Panc1 (cell line): ENCODE measurements around the gene SMTNL1. TPM values are rescaled to one million over a fixed set of nuclear protein-coding genes. Genes with fewer than 3 reads are reported as not detected.

Experiments
- ATAC-seq: fragments of 200-7000 bp; cut with Tn5 transposase; 2 replicates; pipeline ENCODE4 v1.9.1; 2020; ENCODE audit warnings: mild to moderate bottlenecking, moderate library complexity
- BruUV-seq: library from RNA; stranded (reverse); fragments of 400-500 nt; replicated peaks from 2 replicates; lab custom pipeline; 2021; lab: Mats Ljungman, UMichigan
- CTCF ChIA-PET: fragments of 300-600 bp; sonication (Branson Sonifier 250); formaldehyde crosslinking; loops from one replicate; lab custom pipeline; 2022; ENCODE audit warnings: antibody characterized with exemption; lab: Charles Lee
- POLR2A ChIA-PET: fragments of 300-600 bp; sonication (Branson Sonifier 250); formaldehyde crosslinking; loops from one replicate; lab custom pipeline; 2022; ENCODE audit warnings: antibody characterized with exemption; lab: Charles Lee
- DNase-seq: peaks from one replicate; pipeline ENCODE4 v3.0.0-alpha.2; 2010; ENCODE audit warnings: low read depth, low spot score
- H3K27ac ChIP-seq: 2 replicates; pipeline ENCODE4 v1.5.1; 2011; ENCODE audit warnings: mild to moderate bottlenecking, low read length, inconsistent platforms
- H3K27me3 ChIP-seq: fragments of 200-500 bp; sonication (Bioruptor generic); 2 replicates; pipeline ENCODE4 v1.6.0; 2014; ENCODE audit warnings: low read length, inconsistent platforms; ENCODE audit not compliant: control insufficient read depth, insufficient read depth
- H3K36me3 ChIP-seq: fragments of 200-500 bp; sonication (Bioruptor generic); 2 replicates; pipeline ENCODE4 v1.5.1; 2014; ENCODE audit warnings: inconsistent platforms, mild to moderate bottlenecking, low read length, moderate library complexity; ENCODE audit not compliant: control insufficient read depth, insufficient read depth
- H3K4me1 ChIP-seq: 2 replicates; pipeline ENCODE4 v1.5.1; 2011; ENCODE audit warnings: inconsistent platforms, mild to moderate bottlenecking, low read length, moderate library complexity; ENCODE audit not compliant: control insufficient read depth, insufficient read depth
- H3K4me3 ChIP-seq, 2 experiments: 2 replicates each; pipeline ENCODE4 v1.5.1; 2011 to 2012; ENCODE audit warnings: low read depth in 2 of 2, low read length in 2 of 2, mild to moderate bottlenecking in 2 of 2, inconsistent platforms in 1 of 2, moderate library complexity in 1 of 2
- H3K9me3 ChIP-seq: fragments of 200-500 bp; sonication (Bioruptor generic); 2 replicates; pipeline ENCODE4 v1.5.1; 2014; ENCODE audit warnings: low read depth, mild to moderate bottlenecking, inconsistent platforms, low read length, moderate library complexity; ENCODE audit not compliant: control insufficient read depth, insufficient read depth
- CTCF ChIP-seq: fragments of 450-650 bp; IDR thresholded peaks from 2 replicates; pipeline ENCODE4 v1.5.1; 2017; ENCODE audit warnings: mild to moderate bottlenecking
- POLR2AphosphoS5 ChIP-seq: IDR thresholded peaks from 2 replicates; pipeline ENCODE4 v1.6.1; 2012; ENCODE audit warnings: mild to moderate bottlenecking, low read depth, low read length, moderate library complexity
- SIN3A ChIP-seq: IDR thresholded peaks from 2 replicates; pipeline ENCODE4 v1.6.1; 2012; ENCODE audit warnings: low read depth, mild to moderate bottlenecking, low read length, moderate library complexity, borderline replicate concordance; ENCODE audit not compliant: insufficient read depth
- TCF7L2 ChIP-seq: IDR thresholded peaks from 2 replicates; pipeline ENCODE4 v1.6.1; 2011; ENCODE audit warnings: mild to moderate bottlenecking, low read depth, low read length, inconsistent platforms
- in situ Hi-C: cut with HindIII; loops from 2 replicates; pipeline ENCODE4 v1.10.0; 2016; ENCODE audit warnings: low sequenced_read_pairs, low pct_unique_long_range_greater_than_20kb
- intact Hi-C: fragments of 100-400 bp; cut with micrococcal nuclease; formaldehyde crosslinking; loops from one replicate; pipeline ENCODE4 v1.10.0; 2022; ENCODE audit not compliant: unreplicated experiment
- total RNA-seq: library from RNA; stranded (reverse); gene quantifications from one replicate; pipeline ENCODE4 v1.2.1, GENCODE V29; 2021; ENCODE audit not compliant: unreplicated experiment
- TF ChIP-seq, protein P1 (sequence below), 2 experiments: IDR thresholded peaks; 2 replicates each; pipeline ENCODE4 v1.6.1; 2011 to 2012; ENCODE audit warnings: low read depth in 2 of 2, control low read depth in 1 of 2, low read length in 1 of 2, mild to moderate bottlenecking in 1 of 2, moderate library complexity in 1 of 2; ENCODE audit not compliant: insufficient read depth in 1 of 2

SMTNL1 gene
- total RNA-seq, 1 experiment from 2014 or later, result not detected

DNA sequence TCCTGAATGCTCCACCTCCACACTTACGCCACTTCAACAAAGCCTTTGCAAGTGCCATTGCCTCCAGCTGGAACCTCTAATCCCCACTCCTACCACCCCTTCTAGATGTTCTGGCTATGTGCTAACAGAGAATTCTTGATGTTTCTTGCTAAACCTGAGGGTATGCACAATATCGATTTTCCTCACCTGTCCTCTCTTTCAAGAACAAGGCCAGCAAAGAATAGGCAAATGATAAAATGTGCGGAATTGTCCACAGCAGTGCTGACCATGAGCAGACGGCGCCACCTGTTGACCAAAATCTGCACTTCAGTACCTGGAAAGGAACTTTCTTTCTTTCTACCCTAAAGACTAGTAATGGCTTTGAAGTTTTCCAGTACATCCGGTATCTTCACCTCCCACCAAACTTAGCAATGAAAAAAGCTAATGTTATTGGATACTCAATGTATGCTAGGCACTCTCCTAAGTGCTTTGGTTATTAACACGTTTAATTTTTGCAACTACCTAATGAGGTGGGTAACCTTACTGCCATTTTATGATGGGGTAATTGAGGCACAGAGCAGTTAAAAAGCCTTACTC lies 10.3 kb upstream of the SMTNL1 start:
- Histone ChIP-seq H3K4me1 (peaks cover 13% of the 10 kb centered on the region), H3K27me3 (no peaks in the 10 kb centered on the region), H3K9me3 (no peaks in the 10 kb centered on the region), H3K4me3 (no peak overlapping the region), H3K27ac (no peak overlapping the region), H3K36me3 (peaks cover 12% of the 10 kb centered on the region)
- ChIA-PET CTCF (interaction anchor here (1.2 to 2.7 kb wide), 3 partner anchors 34 to 69 kb away, joined by 5 to 17 read pairs (median 9); no protein-coding TSS in a partner anchor), POLR2A (no interaction called here)
- TF ChIP-seq, protein P1, sequence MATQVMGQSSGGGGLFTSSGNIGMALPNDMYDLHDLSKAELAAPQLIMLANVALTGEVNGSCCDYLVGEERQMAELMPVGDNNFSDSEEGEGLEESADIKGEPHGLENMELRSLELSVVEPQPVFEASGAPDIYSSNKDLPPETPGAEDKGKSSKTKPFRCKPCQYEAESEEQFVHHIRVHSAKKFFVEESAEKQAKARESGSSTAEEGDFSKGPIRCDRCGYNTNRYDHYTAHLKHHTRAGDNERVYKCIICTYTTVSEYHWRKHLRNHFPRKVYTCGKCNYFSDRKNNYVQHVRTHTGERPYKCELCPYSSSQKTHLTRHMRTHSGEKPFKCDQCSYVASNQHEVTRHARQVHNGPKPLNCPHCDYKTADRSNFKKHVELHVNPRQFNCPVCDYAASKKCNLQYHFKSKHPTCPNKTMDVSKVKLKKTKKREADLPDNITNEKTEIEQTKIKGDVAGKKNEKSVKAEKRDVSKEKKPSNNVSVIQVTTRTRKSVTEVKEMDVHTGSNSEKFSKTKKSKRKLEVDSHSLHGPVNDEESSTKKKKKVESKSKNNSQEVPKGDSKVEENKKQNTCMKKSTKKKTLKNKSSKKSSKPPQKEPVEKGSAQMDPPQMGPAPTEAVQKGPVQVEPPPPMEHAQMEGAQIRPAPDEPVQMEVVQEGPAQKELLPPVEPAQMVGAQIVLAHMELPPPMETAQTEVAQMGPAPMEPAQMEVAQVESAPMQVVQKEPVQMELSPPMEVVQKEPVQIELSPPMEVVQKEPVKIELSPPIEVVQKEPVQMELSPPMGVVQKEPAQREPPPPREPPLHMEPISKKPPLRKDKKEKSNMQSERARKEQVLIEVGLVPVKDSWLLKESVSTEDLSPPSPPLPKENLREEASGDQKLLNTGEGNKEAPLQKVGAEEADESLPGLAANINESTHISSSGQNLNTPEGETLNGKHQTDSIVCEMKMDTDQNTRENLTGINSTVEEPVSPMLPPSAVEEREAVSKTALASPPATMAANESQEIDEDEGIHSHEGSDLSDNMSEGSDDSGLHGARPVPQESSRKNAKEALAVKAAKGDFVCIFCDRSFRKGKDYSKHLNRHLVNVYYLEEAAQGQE (IDR thresholded peaks at IDR 0.05; ENCODE audit: insufficient read depth in 1 of 2, low read depth in 2 of 2, low read length in 1 of 2), result no peak
- TF ChIP-seq SIN3A, result no peak
- TF ChIP-seq POLR2AphosphoS5, result no peak
- peak; percentile 27; the same call in 1 of the 2 replicates for TF ChIP-seq TCF7L2
- TF ChIP-seq CTCF, result peak; percentile 92
- intact Hi-C loops, result loop anchor here (2.0 to 5.0 kb wide), 2 partner anchors 35 to 68 kb away; no protein-coding TSS in a partner anchor
- ATAC-seq, result no peak
- no TSS peak for BruUV-seq
- in situ Hi-C loops, result no loop called here
- peak; percentile 42 for DNase-seq

- Histone ChIP-seq H3K4me3 (no peak overlapping the region), H3K27me3 (no peaks in the 10 kb centered on the region), H3K4me1 (peaks cover 13% of the 10 kb centered on the region), H3K36me3 (peaks cover 12% of the 10 kb centered on the region), H3K27ac (no peak overlapping the region), H3K9me3 (no peaks in the 10 kb centered on the region)
- intact Hi-C loops (loop anchor here (5.0 kb wide), 1 partner anchor 37 kb away; no protein-coding TSS in a partner anchor), in situ Hi-C loops (no loop called here)
- POLR2A ChIA-PET, result no interaction called here
- BruUV-seq, result no TSS peak
- ATAC-seq (no peak), DNase-seq (no peak)
- CTCF ChIA-PET, result interaction anchor here (0.6 kb wide), 1 partner anchor 281 kb away, joined by 3 read pairs; no protein-coding TSS in a partner anchor
- TF ChIP-seq SIN3A, result no peak
- no peak for TF ChIP-seq TCF7L2
- no peak for TF ChIP-seq POLR2AphosphoS5
- TF ChIP-seq, protein P1 (IDR thresholded peaks at IDR 0.05; ENCODE audit: insufficient read depth in 1 of 2, low read depth in 2 of 2, low read length in 1 of 2), result no peak
- TF ChIP-seq CTCF, result no peak
Observed at GRCh38 chr11:57529012-57529411, 8.4 kb upstream of the SMTNL1 start.
